Stimulated activated CD4-positive, alpha-beta T cell treated with anti-CD3 and anti-CD28 coated beads, Interleukin-4, amount 100 ng/mL, for 4 hours (primary cell): Measurements from ENCODE around the gene NPIPA1.
A peak's percentile ranks its signal among the peaks of the same experiment; 100 is the strongest.
"Not testable (repeated sequence)": the region's sequence is repeated elsewhere in the genome, so short reads cannot be mapped to it uniquely, and the experiment has no call there.

ENCODE experiments used
- DNase-seq, 2 experiments: peaks; one replicate each; pipeline ENCODE4 v3.0.0-alpha.2; 2020

NPIPA1 gene

GRCh38 chr16:14937143-14937542 is at the start of gene NPIPA1:
TSS of gene NPIPA1 (plus strand) at chr16:14937443. CDS start at chr16:14937443, 0 bp downstream.
- DNase-seq = not testable (repeated sequence)

GRCh38 chr16:14892111-14892510 is 45.1 kb upstream of the NPIPA1 start:
- not testable (repeated sequence) for DNase-seq

- DNase-seq = not testable (repeated sequence)
Measured at GRCh38 chr16:14895382-14895781, 41.9 kb upstream of the NPIPA1 start.

GRCh38 chr16:14896023-14896422 is 41.2 kb upstream of the NPIPA1 start:
- DNase-seq = not testable (repeated sequence)

GRCh38 chr16:14897006-14897664 is 40.1 kb upstream of the NPIPA1 start:
- not testable (repeated sequence) for DNase-seq

- DNase-seq = not testable (repeated sequence)
Measured at GRCh38 chr16:14898162-14898561, 39.1 kb upstream of the NPIPA1 start.

GRCh38 chr16:14903191-14903957 is 33.9 kb upstream of the NPIPA1 start:
- not testable (repeated sequence) for DNase-seq

- DNase-seq = not testable (repeated sequence)
Measured at GRCh38 chr16:14909744-14910143, 27.5 kb upstream of the NPIPA1 start.

GRCh38 chr16:14910833-14911629 is 26.2 kb upstream of the NPIPA1 start:
- not testable (repeated sequence) for DNase-seq

- DNase-seq = peak; percentile 41 to 48
Measured at GRCh38 chr16:14911954-14912353, 25.3 kb upstream of the NPIPA1 start.

- not testable (repeated sequence) for DNase-seq
Measured at GRCh38 chr16:14912588-14912987, 24.7 kb upstream of the NPIPA1 start.

- DNase-seq = not testable (repeated sequence)
Measured at GRCh38 chr16:14918504-14918903, 18.7 kb upstream of the NPIPA1 start.

GRCh38 chr16:14919837-14920600 is 17.2 kb upstream of the NPIPA1 start:
- DNase-seq = not testable (repeated sequence)

GRCh38 chr16:14922285-14922684 is 15.0 kb upstream of the NPIPA1 start:
- DNase-seq = not testable (repeated sequence)

- DNase-seq = not testable (repeated sequence)
Measured at GRCh38 chr16:14922968-14923367, 14.3 kb upstream of the NPIPA1 start.

GRCh38 chr16:14923394-14924088 is 13.7 kb upstream of the NPIPA1 start:
- not testable (repeated sequence) for DNase-seq

- DNase-seq = not testable (repeated sequence)
Measured at GRCh38 chr16:14924359-14924758, 12.9 kb upstream of the NPIPA1 start.

GRCh38 chr16:14924982-14925381 is 12.3 kb upstream of the NPIPA1 start:
- not testable (repeated sequence) for DNase-seq

- not testable (repeated sequence) for DNase-seq
Measured at GRCh38 chr16:14928064-14928714, 9.1 kb upstream of the NPIPA1 start.

GRCh38 chr16:14929176-14929575 is 8.1 kb upstream of the NPIPA1 start:
- not testable (repeated sequence) for DNase-seq

- DNase-seq = not testable (repeated sequence)
Measured at GRCh38 chr16:14930246-14930645, 7.0 kb upstream of the NPIPA1 start.
